Ishikawa (cell line): ENCODE data around the gene FCHO1.

Experiments
- CREB1 ChIP-seq: IDR thresholded peaks from 2 replicates; pipeline ENCODE4 v1.6.1; 2012; ENCODE audit warnings: low read depth
- TF ChIP-seq, protein P1 (sequence below): IDR thresholded peaks from 2 replicates; pipeline ENCODE4 v1.6.1; 2012

- TF ChIP-seq CREB1: no peak
- TF ChIP-seq, protein P1, sequence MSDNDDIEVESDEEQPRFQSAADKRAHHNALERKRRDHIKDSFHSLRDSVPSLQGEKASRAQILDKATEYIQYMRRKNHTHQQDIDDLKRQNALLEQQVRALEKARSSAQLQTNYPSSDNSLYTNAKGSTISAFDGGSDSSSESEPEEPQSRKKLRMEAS: no peak
Observed at GRCh38 chr19:17836530-17836929, 85.3 kb downstream of the FCHO1 start.
